HEK293 (cell line): Measurements from ENCODE around the gene NUDT8.

Experiments
- HOXA7 ChIP-seq: sonication (generic); formaldehyde crosslinking; IDR thresholded peaks from 2 replicates; pipeline ENCODE4 v1.8.1; 2022; ENCODE audit warnings: missing genetic modification reagents, borderline replicate concordance
- SP7 ChIP-seq: fragments of 450-650 bp; formaldehyde crosslinking; IDR thresholded peaks from 2 replicates; pipeline ENCODE4 v1.5.1; 2016; ENCODE audit warnings: missing biosample characterization, missing genetic modification characterization
- ZBTB7A ChIP-seq: fragments of 450-650 bp; formaldehyde crosslinking; IDR thresholded peaks from 2 replicates; pipeline ENCODE4 v1.5.1; 2016; ENCODE audit warnings: low read depth, missing biosample characterization, missing genetic modification characterization
- ZNF274 ChIP-seq, 2 experiments: fragments of 200-500 bp in 1 of 2; fragments of 450-650 bp in 1 of 2; sonication (Bioruptor generic) in 1 of 2; formaldehyde crosslinking in 1 of 2; IDR thresholded peaks; 2 replicates each; pipeline versions ENCODE4 v1.5.1 to v1.6.1; 2014 to 2016; ENCODE audit warnings: borderline replicate concordance in 1 of 2, inconsistent platforms in 1 of 2, low read length in 1 of 2, missing biosample characterization in 1 of 2, missing genetic modification characterization in 1 of 2
- ZNF311 ChIP-seq: fragments of 450-650 bp; formaldehyde crosslinking; IDR thresholded peaks from 2 replicates; pipeline ENCODE4 v1.5.1; 2017; ENCODE audit warnings: missing biosample characterization, missing genetic modification characterization, borderline replicate concordance
- TF ChIP-seq, protein P1 (sequence below): fragments of 450-650 bp; formaldehyde crosslinking; IDR thresholded peaks from 2 replicates; pipeline ENCODE4 v1.5.1; 2016; ENCODE audit warnings: missing biosample characterization, missing genetic modification characterization
- TF ChIP-seq, protein P2 (sequence below): fragments of 450-650 bp; formaldehyde crosslinking; IDR thresholded peaks from 2 replicates; pipeline ENCODE4 v1.5.1; 2017; ENCODE audit warnings: missing biosample characterization, missing genetic modification characterization
- TF ChIP-seq, protein P3 (sequence below): fragments of 450-650 bp; formaldehyde crosslinking; IDR thresholded peaks from 2 replicates; pipeline ENCODE4 v1.5.1; 2017; ENCODE audit warnings: missing biosample characterization, missing genetic modification characterization
- TF ChIP-seq, protein P4 (sequence below): fragments of 450-650 bp; formaldehyde crosslinking; optimal IDR thresholded peaks from 2 replicates; pipeline ENCODE3; 2016; ENCODE audit warnings: missing biosample characterization, mild to moderate bottlenecking, missing genetic modification characterization

DNA sequence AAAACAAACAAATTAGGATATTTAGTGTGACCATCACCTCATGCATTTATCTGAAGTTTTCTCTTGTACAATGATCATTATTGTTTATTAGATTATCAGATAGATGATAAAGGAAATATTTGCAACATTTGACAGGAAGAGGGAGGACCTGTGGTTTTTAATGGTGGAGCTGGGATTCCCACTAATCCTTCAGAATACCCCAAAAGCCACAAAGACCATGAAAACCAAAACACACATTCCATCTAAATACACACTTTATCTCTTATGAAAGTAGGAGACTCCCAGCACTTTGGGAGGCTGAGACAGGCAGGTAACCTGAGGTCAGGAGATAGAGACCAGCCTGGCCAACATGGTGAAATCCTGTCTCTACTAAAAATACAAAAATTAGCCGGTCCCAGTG, 30.6 kb downstream of the NUDT8 start:
- TF ChIP-seq, protein P1, sequence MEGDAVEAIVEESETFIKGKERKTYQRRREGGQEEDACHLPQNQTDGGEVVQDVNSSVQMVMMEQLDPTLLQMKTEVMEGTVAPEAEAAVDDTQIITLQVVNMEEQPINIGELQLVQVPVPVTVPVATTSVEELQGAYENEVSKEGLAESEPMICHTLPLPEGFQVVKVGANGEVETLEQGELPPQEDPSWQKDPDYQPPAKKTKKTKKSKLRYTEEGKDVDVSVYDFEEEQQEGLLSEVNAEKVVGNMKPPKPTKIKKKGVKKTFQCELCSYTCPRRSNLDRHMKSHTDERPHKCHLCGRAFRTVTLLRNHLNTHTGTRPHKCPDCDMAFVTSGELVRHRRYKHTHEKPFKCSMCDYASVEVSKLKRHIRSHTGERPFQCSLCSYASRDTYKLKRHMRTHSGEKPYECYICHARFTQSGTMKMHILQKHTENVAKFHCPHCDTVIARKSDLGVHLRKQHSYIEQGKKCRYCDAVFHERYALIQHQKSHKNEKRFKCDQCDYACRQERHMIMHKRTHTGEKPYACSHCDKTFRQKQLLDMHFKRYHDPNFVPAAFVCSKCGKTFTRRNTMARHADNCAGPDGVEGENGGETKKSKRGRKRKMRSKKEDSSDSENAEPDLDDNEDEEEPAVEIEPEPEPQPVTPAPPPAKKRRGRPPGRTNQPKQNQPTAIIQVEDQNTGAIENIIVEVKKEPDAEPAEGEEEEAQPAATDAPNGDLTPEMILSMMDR (tag by site-specific recombination): no peak
- TF ChIP-seq ZNF311 (tag by site-specific recombination) (no peak), ZNF274 (IDR thresholded peaks at IDR 0.05; ENCODE audit: low read length) (no peak), ZNF274 (tag by site-specific recombination; IDR thresholded peaks at IDR 0.05; ENCODE audit: borderline replicate concordance) (no peak), ZBTB7A (tag by site-specific recombination) (no peak), HOXA7 (CRISPR knock-in tag) (no peak), SP7 (tag by site-specific recombination) (no peak)
- TF ChIP-seq, protein P2, sequence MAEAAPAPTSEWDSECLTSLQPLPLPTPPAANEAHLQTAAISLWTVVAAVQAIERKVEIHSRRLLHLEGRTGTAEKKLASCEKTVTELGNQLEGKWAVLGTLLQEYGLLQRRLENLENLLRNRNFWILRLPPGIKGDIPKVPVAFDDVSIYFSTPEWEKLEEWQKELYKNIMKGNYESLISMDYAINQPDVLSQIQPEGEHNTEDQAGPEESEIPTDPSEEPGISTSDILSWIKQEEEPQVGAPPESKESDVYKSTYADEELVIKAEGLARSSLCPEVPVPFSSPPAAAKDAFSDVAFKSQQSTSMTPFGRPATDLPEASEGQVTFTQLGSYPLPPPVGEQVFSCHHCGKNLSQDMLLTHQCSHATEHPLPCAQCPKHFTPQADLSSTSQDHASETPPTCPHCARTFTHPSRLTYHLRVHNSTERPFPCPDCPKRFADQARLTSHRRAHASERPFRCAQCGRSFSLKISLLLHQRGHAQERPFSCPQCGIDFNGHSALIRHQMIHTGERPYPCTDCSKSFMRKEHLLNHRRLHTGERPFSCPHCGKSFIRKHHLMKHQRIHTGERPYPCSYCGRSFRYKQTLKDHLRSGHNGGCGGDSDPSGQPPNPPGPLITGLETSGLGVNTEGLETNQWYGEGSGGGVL (tag by site-specific recombination): no peak
- TF ChIP-seq, protein P3, sequence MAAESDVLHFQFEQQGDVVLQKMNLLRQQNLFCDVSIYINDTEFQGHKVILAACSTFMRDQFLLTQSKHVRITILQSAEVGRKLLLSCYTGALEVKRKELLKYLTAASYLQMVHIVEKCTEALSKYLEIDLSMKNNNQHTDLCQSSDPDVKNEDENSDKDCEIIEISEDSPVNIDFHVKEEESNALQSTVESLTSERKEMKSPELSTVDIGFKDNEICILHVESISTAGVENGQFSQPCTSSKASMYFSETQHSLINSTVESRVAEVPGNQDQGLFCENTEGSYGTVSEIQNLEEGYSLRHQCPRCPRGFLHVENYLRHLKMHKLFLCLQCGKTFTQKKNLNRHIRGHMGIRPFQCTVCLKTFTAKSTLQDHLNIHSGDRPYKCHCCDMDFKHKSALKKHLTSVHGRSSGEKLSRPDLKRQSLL (tag by site-specific recombination): no peak
- TF ChIP-seq, protein P4, sequence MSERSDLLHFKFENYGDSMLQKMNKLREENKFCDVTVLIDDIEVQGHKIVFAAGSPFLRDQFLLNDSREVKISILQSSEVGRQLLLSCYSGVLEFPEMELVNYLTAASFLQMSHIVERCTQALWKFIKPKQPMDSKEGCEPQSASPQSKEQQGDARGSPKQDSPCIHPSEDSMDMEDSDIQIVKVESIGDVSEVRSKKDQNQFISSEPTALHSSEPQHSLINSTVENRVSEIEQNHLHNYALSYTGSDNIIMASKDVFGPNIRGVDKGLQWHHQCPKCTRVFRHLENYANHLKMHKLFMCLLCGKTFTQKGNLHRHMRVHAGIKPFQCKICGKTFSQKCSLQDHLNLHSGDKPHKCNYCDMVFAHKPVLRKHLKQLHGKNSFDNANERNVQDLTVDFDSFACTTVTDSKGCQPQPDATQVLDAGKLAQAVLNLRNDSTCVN: no peak
